ENCODE data around the gene BCORL1. TPM values are rescaled to one million over a fixed set of nuclear protein-coding genes. Genes with fewer than 3 reads are reported as not detected.
A peak's percentile ranks its signal among the peaks of the same experiment; 100 is the strongest.

Gene BCORL1
- total and polyA plus RNA-seq, 2 of the 4 experiments (the other 2 are of a cell fraction), result 0.54 to 1.6 TPM

- H3K9me3 ChIP-seq (ENCODE audit: control insufficient read depth, insufficient read depth, low read length), result no peaks in the 10 kb centered on the region
- H3K56ac ChIP-seq (ENCODE audit: extremely low read depth, insufficient read depth, low read length), result no peak overlapping the region
- dilution Hi-C loops (cut with HindIII; ENCODE audit: low sequenced_read_pairs, unreplicated experiment), result no loop called here
- no peak overlapping the region for H3K4me2 ChIP-seq (ENCODE audit: low read depth, low read length)
- TF ChIP-seq FOS (IDR thresholded peaks at IDR 0.05; ENCODE audit: low read depth, low read length), result no peak
- peak; percentile 59 for TF ChIP-seq CTCF (conservative IDR thresholded peaks at IDR 0.05; ENCODE audit: low read depth, low read length)
- peak; percentile 50 for TF ChIP-seq RAD21 (IDR thresholded peaks at IDR 0.05; ENCODE audit: low read length)
- peak; percentile 60 for TF ChIP-seq SMC3 (IDR thresholded peaks at IDR 0.05; ENCODE audit: low read depth, low read length)
- no peak overlapping the region for H2BK5ac ChIP-seq (ENCODE audit: low read depth, low read length, poor library complexity, severe bottlenecking)
- no peak overlapping the region for H3K14ac ChIP-seq (replicated peaks; ENCODE audit: low read depth, low read length)
- H4K91ac ChIP-seq (ENCODE audit: insufficient read depth, low read depth, low read length), result no peak overlapping the region
- no peaks in the 10 kb centered on the region for H3K79me1 ChIP-seq (ENCODE audit: low read depth in 1 of 2, low read length in 2 of 2)
- H2BK15ac ChIP-seq (ENCODE audit: low read depth, low read length), result no peak overlapping the region
- H4K20me1 ChIP-seq (ENCODE audit: insufficient read depth, low read length), result no peaks in the 10 kb centered on the region
- H3K4me3 ChIP-seq (ENCODE audit: insufficient read depth, low read depth, low read length), result no peak overlapping the region
- H3K4ac ChIP-seq (ENCODE audit: low read depth, low read length), result no peak overlapping the region
- in situ Hi-C loops (cut with MboI; ENCODE audit: low sequenced_read_pairs), result no loop called here
- intact Hi-C loops (cut with micrococcal nuclease), result loop anchor here (1.0 kb wide), 1 partner anchor 103 kb away; no protein-coding TSS in a partner anchor
- H4K5ac ChIP-seq (ENCODE audit: low read depth, low read length), result no peak overlapping the region
- H3K36me3 ChIP-seq (ENCODE audit: control insufficient read depth, insufficient read depth, low read length), result peaks cover 8% of the 10 kb centered on the region
- no peak overlapping the region for H2AK5ac ChIP-seq (ENCODE audit: low read depth, low read length)
- H4K8ac ChIP-seq (ENCODE audit: low read depth in 2 of 2, low read length in 2 of 2), result no peak overlapping the region
- CTCF ChIA-PET, result interaction anchor here (0.6 to 1.9 kb wide), 4 partner anchors 10 to 103 kb away, joined by 3 to 6 read pairs (median 4); no protein-coding TSS in a partner anchor
- DNase-seq, result peak; percentile 39
- POLR2A ChIA-PET (ENCODE audit: unreplicated experiment), result no interaction called here
- H2AK9ac ChIP-seq (replicated peaks; ENCODE audit: low read depth, low read length, poor library complexity), result no peak overlapping the region
- H3K18ac ChIP-seq (ENCODE audit: low read depth, low read length), result no peak overlapping the region
- no peak overlapping the region for H3K27ac ChIP-seq (ENCODE audit: insufficient read depth, low read length)
- H3K9ac ChIP-seq (ENCODE audit: low read depth, low read length), result no peak overlapping the region
- H3K23ac ChIP-seq (ENCODE audit: low read depth, low read length), result no peak overlapping the region
- no peaks in the 10 kb centered on the region for H3K4me1 ChIP-seq (ENCODE audit: control insufficient read depth, insufficient read depth, low read length)
- H3K9me1 ChIP-seq (ENCODE audit: insufficient read depth, low read length), result no peaks in the 10 kb centered on the region
- WGBS, 2 experiments (ENCODE audit: extremely low coverage in 2 of 2, insufficient read length in 1 of 2), result 20% methylated on average over 1 of the region's 5 CpGs; no CpG with 5 or more reads in 1 of the 2 experiments
- H3K27me3 ChIP-seq (ENCODE audit: control insufficient read depth, insufficient read depth, low read length), result peaks cover 1% of the 10 kb centered on the region; the same call in 1 of the 2 replicates
- no TSS peak for BruUV-seq (replicated peaks)
- ATAC-seq (ENCODE audit: low read depth), result peak; percentile 66
- H2BK20ac ChIP-seq (ENCODE audit: low read depth, low read length), result no peak overlapping the region
- no peak overlapping the region for H2BK120ac ChIP-seq (ENCODE audit: low read depth, low read length)
- no peak overlapping the region for H2AFZ ChIP-seq (replicated peaks; ENCODE audit: low read length, poor library complexity)
Measured at GRCh38 chrX:130028196-130028595, 45.8 kb downstream of the BCORL1 start.

Data from IMR-90 (cell line).